ENCODE measurements around the gene KRTAP2-3.

KRTAP2-3 gene

DNA sequence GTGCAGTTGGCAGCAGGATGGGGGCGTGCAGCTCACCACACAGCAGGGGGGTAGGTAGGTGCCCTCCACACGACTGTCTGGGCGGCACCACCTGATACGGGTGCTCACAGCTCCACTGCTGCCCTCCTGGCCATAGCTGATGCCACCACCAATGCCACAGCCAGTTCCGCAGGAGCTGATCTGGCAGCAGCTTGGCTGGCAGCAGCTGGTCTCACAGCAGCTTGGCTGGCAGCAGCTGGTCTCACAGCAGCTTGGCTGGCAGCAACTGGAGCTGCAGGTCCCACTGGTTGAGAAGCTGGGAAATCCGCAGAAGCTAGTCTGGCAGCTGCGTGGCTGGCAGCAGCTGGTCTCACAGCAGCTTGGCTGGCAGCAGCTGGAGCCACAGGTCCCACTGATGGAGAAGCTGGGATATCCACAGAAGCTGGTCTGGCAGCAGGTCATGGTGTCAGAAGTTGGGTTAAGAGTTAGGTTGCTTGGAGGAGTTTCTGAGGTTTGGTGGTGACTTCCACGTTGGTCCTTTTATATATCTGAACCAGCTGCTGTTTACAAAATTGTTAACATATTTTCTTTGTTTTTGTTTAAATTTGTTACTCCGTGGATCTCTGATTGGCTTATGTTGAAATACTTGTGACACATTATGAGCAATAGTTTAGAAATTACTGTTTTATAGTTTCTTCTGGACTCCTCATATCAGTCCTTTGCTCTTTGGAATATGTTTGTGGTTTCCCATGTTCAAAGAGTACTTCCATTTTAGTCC lies 33.0 kb downstream of the KRTAP2-3 start, which contains the start of gene KRTAP1-5:
TSS of gene KRTAP1-5 (minus strand) at position 494 of the 757 bp plus-strand sequence. CDS start at position 441, 53 bp downstream.
- peak; percentile 72 for DNase-seq

DNA sequence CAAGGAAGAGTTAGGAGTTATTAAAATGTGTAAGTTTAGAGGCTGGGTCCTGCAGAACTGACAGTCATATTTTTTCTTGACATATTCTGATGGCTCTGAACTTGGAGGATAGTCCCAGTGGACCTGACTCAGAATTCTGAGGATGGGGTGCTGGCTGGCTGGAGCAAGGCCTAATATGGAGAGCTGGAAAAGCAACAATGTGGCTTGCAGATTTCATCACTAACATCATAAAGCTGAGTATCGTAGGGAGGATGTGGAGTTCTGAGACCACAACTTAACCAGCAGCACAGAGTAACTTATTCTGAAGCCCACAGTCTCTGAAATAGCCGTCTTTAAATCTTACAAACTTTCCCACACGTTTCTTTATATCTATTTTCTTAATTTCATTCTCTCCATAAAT lies 35.2 kb downstream of the KRTAP2-3 start:
- peak; percentile 73 for DNase-seq

DNA sequence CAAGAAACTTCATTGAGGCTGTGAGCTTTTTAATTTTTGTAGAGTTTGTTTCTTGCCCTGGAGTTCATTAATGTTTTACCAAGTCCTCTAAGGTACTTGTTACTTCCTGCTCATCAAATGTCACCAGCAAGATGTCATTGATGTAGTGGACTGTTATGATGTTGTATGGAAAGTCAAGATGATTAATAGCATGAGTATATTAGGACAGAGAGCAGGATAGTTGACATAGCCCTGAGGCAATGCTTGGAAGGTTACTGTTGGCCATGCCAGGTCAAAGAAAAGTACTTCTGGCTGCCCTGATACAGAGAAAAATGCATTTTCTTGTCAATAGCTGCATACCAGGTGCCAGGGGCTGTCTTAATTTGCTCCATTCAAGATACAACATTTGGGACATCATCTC lies 39.6 kb downstream of the KRTAP2-3 start:
- DNase-seq, result no peak

DNA sequence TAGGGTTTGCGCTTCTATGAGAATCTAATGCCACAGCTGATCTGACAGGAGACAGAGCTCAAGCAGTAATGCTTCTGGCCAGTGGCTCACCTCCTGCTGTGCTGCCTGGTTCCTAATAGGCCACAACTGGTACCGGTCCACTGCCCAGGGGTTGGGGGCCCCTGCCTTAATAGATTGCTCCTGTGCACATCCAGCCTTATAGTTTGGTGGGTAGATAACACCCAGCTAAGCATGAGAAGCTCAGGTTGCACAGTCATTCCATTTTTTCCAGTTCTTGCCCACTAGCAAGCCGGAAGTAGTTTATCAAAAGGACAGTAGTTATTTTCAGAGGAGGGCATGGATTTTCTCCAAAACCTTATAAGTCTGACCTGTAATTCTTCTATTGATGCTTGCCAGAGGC lies 40.5 kb downstream of the KRTAP2-3 start:
- DNase-seq, result no peak

DNA sequence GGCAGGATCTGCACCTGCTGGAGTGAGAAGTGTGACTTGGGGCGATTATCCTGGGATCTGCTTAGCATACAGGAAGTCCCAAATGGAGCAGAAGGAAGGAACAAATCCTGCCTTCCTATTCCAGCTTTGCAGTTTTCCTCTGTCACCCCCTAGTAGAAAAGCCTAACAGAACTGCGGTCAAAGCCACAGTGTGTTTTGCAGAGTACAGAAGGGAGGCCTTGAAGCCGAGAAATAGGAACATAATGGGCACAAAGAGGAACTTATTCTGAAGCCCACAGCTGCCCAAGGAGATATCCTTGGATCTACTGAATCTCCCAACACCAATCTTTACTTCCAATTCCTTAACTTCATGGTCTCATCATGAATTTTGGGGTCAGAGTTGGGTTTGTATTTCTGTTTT lies 41.4 kb downstream of the KRTAP2-3 start:
- DNase-seq, result no peak

DNA sequence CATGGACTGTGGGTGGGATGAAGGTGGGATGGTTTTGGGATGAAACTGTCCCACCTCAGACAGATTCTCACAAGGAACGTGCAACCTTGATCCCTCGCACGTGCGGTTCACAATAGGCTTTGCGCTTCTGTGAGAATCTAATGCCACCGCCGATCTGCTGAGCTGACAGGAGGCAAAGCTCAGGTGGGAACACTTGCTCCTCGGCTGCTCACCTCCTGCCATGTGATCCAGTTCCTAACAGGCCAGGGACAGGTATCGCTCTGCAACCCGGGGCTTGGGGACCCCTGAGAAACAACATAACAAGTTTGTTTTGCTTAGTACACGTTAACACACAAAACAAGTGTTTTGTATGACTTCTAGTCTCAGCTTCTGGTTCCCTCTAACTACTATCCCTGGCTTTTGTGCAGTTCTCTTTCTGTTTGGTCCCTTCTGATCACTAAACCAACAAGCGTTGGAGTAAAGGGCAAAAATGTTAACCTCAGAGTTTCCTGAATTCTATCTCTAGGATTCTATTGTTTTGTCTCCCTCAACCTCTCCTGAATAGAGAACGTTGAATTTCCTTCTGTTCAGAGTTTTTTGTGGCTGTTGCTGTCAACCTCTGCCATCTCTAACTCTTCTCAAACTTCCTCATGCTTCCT lies 43.2 kb downstream of the KRTAP2-3 start:
- DNase-seq, result no peak

DNA sequence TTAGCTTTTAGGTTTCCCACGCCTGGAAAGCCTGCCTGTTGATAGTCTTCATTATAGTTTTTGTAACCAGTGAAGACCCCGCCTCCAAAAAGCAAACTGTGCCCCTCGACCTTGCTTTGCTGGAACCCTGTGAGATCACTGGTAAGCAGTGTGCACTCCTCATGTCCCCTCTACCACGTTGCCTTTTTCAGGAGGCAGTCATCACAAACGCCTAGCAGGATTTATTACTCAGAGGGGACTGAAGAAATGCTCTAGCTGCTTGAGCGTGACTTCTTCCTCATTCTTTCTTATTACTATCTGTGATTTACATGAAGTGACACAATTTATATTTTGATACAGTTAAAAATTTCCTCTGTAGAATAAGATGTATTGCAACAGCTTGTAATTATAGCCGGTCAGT lies 44.5 kb downstream of the KRTAP2-3 start:
- no peak for DNase-seq

DNA sequence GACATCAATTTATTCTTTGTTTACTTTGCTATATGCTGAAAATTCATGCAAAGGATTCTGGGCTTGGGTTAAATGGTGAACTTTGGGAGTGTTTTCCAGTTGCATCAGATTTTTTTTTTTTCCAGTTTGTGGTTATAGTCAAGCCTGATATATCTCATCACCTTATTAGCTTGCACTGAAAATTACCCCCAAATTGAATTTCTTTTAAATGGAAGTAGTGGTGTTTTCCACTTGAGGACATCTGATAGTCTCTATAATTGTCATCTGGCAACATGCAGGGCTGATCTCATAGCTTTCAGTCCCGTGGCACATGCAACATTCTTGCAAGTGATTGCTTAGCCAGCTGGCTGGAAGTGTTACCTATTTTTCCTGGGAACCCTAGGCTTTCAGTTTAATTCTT lies 46.3 kb downstream of the KRTAP2-3 start:
- peak; percentile 58 for DNase-seq

DNA sequence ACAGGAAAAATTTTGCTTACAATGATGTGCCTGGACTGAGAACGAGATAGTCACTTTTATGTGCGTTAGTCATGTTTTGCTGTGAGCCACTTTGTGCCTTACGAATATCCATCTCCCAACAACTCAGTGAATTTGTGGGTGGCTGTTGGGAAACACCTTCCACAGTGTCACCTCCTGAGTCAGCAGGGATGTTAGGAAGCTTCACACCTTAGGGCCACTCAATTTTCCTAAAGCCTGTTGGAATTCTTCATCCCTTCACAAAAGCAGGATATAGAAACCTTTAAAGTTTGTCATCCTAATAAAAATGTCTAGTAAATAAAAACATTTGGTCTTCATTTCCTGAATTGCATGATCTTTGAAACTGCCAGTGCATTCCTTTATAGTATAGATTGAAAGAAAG lies 46.7 kb downstream of the KRTAP2-3 start:
- no peak for DNase-seq

DNA sequence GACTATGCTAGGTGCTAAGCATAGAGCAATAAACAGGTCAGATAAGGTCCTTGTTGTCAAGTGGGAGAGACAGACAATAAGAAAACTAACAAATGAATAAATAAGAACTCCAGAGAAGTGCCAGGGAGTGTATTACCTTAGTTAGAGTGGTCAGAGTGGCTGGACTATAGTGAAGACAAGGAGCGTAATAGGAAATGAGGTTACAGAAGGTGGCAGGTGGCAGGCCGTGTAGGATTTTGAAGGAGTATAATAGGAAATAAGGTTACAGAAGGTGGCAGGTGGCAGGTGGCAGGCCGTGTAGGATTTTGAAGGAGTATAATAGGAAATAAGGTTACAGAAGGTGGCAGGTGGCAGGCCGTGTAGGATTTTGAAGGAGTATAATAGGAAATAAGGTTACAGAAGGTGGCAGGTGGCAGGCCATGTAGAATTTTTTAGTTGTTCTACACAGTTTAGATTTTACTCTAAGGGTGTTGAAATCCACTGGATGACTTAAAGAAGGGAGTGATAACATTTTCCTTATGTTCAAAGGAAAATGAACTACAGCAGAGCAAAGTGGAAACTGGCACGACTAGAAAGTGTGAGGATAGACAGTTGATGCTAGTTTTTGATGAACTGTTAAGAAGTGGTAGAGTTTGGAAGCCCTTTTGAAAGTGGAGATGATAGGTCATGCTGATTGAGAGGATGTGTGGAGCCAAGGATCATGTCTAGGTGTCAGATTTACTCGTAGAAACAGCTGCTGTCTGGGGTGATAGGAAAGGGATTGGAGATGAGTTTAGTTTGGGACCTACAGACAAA lies 47.4 kb downstream of the KRTAP2-3 start:
- DNase-seq, result no peak

DNA sequence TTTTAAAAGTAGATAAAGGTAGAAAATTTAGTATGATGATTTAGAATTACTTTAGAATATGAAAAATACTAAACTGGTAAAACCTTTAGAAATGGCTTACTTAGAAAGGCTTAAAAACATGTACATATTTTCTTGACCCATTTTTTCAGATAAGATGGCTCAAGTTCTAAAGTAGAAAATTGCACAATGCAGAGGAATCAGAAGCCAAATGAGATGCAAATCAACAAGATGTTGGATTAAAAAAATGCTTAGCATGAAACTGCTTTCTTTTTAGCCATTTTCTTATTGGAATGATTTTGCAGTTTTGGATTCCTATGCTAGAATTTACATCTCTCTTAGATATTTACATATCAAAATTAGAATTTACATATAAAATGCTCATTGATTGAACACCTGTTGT lies 49.5 kb downstream of the KRTAP2-3 start:
- no peak for DNase-seq

DNA sequence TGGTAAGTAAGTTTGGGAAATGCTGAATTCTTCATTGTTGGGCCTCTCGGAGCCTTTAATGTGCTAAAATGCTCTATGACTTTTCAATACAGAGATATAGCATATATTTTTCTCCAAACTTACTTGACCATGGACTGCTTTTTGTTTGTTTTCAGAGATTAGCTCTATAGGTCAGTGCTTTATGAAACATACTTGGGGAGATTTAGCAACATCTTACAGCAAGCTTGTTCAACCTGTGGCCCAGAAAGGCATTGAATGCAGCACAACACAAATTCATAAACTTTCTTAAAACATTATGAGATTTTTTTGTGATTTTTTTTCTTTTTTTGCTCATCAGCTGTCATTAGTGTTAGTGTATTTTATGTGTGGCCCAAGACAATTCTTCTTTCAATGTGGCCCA lies 50.0 kb downstream of the KRTAP2-3 start:
- no peak for DNase-seq

DNA sequence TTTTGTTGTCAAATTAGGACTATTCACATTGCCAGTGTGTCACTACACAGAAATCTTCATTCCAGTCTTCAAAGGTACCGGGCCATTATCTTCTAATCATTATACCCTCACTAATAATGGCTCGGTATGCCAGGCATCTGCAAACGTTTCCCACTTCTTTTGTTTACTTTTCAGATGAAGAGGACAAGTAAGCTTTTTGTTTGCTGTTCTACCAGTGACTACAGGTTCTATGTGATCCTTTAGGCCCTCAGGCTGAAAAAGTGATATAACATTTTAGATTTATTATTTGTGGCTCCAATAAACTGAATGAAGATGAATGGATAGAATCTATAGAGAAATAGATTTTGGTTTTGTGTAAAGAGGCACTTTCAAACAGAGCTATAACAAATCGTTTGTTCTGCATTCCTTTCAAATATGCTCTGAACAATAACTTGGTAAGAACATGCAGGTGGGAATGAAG lies 50.6 kb downstream of the KRTAP2-3 start:
- DNase-seq, result no peak
